Hepatocyte (in vitro differentiated cells): ENCODE data around the gene PRSS22.

Experiments
- EZH2 ChIP-seq: fragments of 200-600 bp; sonication (generic); IDR thresholded peaks from 2 replicates; pipeline ENCODE4 v1.6.1; 2016; ENCODE audit warnings: antibody characterized with exemption, mild to moderate bottlenecking, borderline replicate concordance
- TF ChIP-seq, protein P1 (sequence below): fragments of 200-600 bp; sonication (generic); IDR thresholded peaks from 2 replicates; pipeline ENCODE4 v1.5.1; 2016; ENCODE audit warnings: antibody characterized with exemption, mild to moderate bottlenecking; ENCODE audit not compliant: poor library complexity

GRCh38 chr16:2904100-2904921, 46.3 kb upstream of the PRSS22 start:
- no peak for TF ChIP-seq EZH2
- TF ChIP-seq, protein P1, sequence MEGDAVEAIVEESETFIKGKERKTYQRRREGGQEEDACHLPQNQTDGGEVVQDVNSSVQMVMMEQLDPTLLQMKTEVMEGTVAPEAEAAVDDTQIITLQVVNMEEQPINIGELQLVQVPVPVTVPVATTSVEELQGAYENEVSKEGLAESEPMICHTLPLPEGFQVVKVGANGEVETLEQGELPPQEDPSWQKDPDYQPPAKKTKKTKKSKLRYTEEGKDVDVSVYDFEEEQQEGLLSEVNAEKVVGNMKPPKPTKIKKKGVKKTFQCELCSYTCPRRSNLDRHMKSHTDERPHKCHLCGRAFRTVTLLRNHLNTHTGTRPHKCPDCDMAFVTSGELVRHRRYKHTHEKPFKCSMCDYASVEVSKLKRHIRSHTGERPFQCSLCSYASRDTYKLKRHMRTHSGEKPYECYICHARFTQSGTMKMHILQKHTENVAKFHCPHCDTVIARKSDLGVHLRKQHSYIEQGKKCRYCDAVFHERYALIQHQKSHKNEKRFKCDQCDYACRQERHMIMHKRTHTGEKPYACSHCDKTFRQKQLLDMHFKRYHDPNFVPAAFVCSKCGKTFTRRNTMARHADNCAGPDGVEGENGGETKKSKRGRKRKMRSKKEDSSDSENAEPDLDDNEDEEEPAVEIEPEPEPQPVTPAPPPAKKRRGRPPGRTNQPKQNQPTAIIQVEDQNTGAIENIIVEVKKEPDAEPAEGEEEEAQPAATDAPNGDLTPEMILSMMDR, result peak; percentile 93
